ENCODE measurements around the gene KAT8. TPM values are rescaled to one million over a fixed set of nuclear protein-coding genes. Genes with fewer than 3 reads are reported as not detected.

KAT8 gene
- total and polyA plus RNA-seq, 2 of the 13 experiments (the other 11 are each of a cell fraction or from before 2014, with no cell fraction given): 79.0 to 84.2 TPM

- TF ChIP-seq PRDM15 (CRISPR knock-in tag; IDR thresholded peaks at IDR 0.05) (no peak), KLF11 (CRISPR knock-in tag; IDR thresholded peaks at IDR 0.05) (peak; percentile 26; the same call in 1 of the 2 replicates), GABPB1 (CRISPR knock-in tag; IDR thresholded peaks at IDR 0.05) (peak; percentile 82), ATRX (CRISPR knock-in tag; IDR thresholded peaks at IDR 0.05; ENCODE audit: borderline replicate concordance) (no peak), SP4 (CRISPR knock-in tag; IDR thresholded peaks at IDR 0.05) (peak; percentile 96), HMGA1 (CRISPR knock-in tag; conservative IDR thresholded peaks at IDR 0.05) (no peak), MIER3 (CRISPR knock-in tag; IDR thresholded peaks at IDR 0.05; ENCODE audit: borderline replicate concordance) (peak; percentile 87; the same call in 1 of the 2 replicates), HDAC1 (CRISPR knock-in tag; IDR thresholded peaks at IDR 0.05) (peak; percentile 80), ZNF121 (CRISPR knock-in tag; IDR thresholded peaks at IDR 0.05) (no peak), ZNF572 (CRISPR knock-in tag; IDR thresholded peaks at IDR 0.05) (no peak), HNRNPLL (IDR thresholded peaks at IDR 0.05; ENCODE audit: low read depth, low read length, poor library complexity, severe bottlenecking) (peak; percentile 93), KLF15 (CRISPR knock-in tag; IDR thresholded peaks at IDR 0.05; ENCODE audit: borderline replicate concordance) (no peak), ZNF30 (CRISPR knock-in tag; IDR thresholded peaks at IDR 0.05) (no peak), ZNF879 (CRISPR knock-in tag; IDR thresholded peaks at IDR 0.05) (no peak), ZNF446 (CRISPR knock-in tag; IDR thresholded peaks at IDR 0.05) (no peak), TAF15 (IDR thresholded peaks at IDR 0.05; ENCODE audit: low read depth, low read length, poor library complexity, severe bottlenecking) (no peak)
- TF ChIP-seq, protein P1, sequence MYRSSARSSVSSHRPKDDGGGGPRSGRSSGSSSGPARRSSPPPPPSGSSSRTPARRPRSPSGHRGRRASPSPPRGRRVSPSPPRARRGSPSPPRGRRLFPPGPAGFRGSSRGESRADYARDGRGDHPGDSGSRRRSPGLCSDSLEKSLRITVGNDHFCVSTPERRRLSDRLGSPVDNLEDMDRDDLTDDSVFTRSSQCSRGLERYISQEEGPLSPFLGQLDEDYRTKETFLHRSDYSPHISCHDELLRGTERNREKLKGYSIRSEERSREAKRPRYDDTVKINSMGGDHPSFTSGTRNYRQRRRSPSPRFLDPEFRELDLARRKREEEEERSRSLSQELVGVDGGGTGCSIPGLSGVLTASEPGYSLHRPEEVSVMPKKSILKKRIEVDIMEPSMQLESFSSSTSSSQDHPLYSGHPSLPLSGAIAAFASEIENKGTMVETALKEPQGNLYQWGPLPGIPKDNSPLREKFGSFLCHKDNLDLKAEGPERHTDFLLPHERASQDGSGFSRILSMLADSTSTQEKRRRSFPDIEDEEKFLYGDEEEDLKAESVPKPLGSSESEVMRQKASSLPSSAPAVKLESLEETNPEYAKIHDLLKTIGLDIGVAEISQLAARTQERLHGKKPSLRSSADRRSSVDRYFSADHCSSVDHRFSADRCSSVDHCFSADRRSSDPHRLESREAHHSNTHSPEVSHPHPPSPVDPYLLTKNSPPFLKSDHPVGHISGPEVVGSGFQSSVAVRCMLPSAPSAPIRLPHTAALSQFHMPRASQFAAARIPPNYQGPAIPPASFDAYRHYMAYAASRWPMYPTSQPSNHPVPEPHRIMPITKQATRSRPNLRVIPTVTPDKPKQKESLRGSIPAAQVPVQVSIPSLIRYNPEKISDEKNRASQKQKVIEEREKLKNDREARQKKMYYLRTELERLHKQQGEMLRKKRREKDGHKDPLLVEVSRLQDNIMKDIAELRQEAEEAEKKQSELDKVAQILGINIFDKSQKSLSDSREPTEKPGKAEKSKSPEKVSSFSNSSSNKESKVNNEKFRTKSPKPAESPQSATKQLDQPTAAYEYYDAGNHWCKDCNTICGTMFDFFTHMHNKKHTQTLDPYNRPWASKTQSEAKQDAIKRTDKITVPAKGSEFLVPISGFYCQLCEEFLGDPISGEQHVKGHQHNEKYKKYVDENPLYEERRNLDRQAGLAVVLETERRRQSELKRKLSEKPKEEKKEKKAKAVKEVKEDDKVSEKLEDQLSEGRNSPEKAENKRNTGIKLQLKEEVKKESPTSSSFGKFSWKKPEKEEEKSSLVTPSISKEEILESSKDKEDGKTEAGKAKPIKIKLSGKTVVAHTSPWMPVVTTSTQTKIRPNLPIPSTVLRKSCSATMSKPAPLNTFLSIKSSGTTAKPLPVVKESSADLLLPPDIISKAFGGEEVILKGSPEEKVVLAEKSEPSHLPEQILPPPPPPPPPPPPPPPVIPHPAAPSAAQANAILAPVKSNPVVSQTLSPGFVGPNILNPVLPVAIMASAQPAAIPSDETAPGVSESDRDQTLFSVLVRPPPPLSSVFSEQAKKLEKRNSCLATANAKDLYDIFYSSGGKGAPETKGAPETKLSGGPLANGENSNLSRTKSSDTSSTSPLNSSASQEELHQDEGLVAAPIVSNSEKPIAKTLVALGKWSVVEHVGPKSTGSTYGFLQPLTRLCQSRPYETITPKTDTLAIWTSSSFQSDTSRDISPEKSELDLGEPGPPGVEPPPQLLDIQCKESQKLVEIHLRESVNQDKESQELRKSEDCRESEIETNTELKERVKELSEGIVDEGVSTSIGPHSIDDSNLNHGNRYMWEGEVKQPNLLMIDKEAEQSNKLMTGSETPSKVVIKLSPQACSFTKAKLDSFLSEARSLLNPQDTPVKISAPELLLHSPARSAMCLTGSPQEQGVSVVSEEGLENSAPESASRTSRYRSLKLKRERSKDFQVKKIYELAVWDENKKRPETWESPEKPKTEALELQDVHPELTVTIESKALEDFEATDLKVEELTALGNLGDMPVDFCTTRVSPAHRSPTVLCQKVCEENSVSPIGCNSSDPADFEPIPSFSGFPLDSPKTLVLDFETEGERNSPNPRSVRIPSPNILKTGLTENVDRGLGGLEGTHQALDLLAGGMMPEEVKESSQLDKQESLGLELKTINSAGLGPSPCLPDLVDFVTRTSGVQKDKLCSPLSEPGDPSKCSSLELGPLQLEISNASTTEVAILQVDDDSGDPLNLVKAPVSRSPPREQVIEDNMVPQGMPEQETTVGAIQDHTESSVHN (CRISPR knock-in tag; IDR thresholded peaks at IDR 0.05): no peak
These were observed 24.9 kb downstream of the KAT8 start (continued) for GRCh38 chr16:31142109-31143010.

All from HepG2 (cell line).